Measurements from ENCODE around the gene TAF9. TPM values are rescaled to one million over a fixed set of nuclear protein-coding genes. Genes with fewer than 3 reads are reported as not detected.
"Not testable (repeated sequence)": the region's sequence is repeated elsewhere in the genome, so short reads cannot be mapped to it uniquely, and the experiment has no call there.

TAF9 gene
- total RNA-seq, 4 donors from 2014 or later: 25.4 to 42.2 (median 37.7) TPM

DNA sequence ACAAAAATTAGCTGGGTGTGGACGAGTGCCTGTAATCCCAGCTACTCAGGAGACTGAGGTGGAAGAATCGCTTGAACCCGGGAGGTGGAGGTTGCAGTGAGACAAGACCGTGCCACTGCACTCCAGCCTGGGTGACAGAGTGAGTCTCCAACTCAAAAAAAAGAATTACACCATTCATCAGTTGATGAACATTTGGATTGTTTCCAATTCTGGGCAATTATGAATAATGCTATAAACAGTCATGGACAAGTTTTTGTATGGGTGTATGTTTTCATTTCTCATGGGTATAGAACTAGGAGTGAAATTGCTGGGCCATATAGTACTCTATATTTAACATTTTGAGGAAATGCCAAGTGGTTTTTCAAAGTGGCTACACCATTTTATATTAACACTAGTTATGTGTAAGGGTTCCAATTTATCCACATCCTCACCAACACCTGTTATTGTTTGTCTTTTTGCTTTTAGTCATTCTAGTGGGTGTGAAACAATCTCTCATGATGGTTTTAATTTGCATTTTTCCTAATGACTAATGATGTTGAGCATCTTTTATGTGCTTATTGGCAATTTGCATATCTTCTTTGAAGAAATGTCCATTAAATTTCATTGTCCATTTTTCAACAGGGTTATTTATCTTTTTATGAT lies 27.7 kb downstream of the TAF9 start:
- no peaks in the 10 kb centered on the region for H3K27me3 ChIP-seq
- H3K4me1 ChIP-seq: peaks cover 0 to 18% (median 0%) of the 10 kb centered on the region in 3 donors
- H3K36me3 ChIP-seq: no peaks in the 10 kb centered on the region
- H3K9me3 ChIP-seq: no peaks in the 10 kb centered on the region
- no peak for TF ChIP-seq POLR2A (IDR thresholded peaks at IDR 0.05)
- no peak for TF ChIP-seq CTCF (IDR thresholded peaks at IDR 0.05)
- DNase-seq: no peak
- no peak overlapping the region for H3K4me3 ChIP-seq
- intact Hi-C loops (cut with DNase I): no loop called here
- no peak overlapping the region for H3K27ac ChIP-seq
- WGBS, 2 donors: 73 to 86% methylated on average over 2 to 4 of the region's 4 CpGs

DNA sequence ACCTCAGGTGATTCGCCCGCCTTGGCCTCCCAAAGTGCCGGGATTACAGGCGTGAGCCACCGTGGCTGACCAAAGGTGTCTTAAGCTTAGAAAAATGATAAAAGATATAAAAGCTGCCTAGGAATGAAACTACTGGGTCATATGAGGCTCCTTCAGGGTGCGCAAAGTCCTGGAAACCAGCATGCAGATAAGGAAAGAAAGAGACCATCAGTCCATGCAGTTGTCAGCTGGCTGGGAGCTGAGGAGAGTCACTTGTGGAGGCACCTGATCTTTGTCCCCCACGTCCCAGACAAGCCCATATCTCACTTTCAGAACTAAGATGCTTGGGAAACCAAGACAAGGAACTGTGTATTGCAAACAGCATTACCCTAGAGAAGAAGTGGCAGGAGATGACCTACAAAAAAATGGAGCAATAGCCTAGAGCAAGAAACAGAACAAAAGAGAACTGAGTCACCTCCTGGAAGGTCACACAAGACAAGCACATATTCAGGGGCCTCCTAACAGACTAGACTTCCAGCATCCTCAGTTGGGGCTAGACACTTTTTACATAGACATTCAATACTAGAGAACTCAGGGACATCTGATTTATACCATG lies 33.9 kb downstream of the TAF9 start:
- WGBS, 2 donors: 93% methylated on average over 2 of the region's 7 CpGs; no CpG with 5 or more reads in 1 of the 2 donors
- intact Hi-C loops (cut with DNase I): loop anchor here (10.0 kb wide), 1 partner anchor 241 kb away; the partner anchor contains the start of gene SLC30A5

DNA sequence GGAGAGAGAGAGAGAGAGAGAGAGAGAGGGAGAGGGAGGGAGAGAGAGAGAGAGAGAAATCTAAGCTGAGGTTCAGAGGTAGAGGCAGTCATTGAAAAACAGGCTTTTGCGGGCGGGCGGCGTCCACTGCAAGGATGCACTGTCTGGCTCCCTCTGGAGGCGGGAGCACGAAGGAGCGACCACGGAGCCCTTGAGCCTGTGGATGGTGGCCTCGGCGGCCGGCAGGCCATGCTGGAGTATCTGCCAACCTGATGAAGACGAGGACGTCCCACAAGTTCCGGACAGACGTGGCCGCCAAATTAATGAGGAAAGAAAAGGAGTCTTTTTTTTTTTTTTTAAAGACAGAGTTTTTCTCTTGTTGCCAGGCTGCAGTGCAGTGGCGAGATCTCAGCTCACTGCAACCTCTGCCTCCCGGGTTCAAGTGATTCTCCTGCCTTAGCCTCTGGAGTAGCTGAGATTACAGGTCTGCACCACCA lies 34.5 kb downstream of the TAF9 start:
- no peaks in the 10 kb centered on the region for H3K9me3 ChIP-seq
- WGBS, 2 donors: 3 to 12% methylated on average over 16 to 18 of the region's 18 CpGs
- peak overlapping the region in 1 of 4 donors; percentile 17 for H3K4me3 ChIP-seq
- H3K27ac ChIP-seq: no peak overlapping the region
- H3K27me3 ChIP-seq: no peaks in the 10 kb centered on the region
- DNase-seq: no peak
- TF ChIP-seq CTCF (IDR thresholded peaks at IDR 0.05) (peak; percentile 47 to 82 (median 69)), POLR2A (IDR thresholded peaks at IDR 0.05) (no peak)
- H3K36me3 ChIP-seq: no peaks in the 10 kb centered on the region
- intact Hi-C loops (cut with DNase I): loop anchor here (10.0 kb wide), 1 partner anchor 240 kb away; the partner anchor contains the start of gene SLC30A5
- H3K4me1 ChIP-seq: peaks cover 10 to 34% (median 11%) of the 10 kb centered on the region in 3 donors

More for the DNA sequence above, 33.9 kb downstream of the TAF9 start:
- Histone ChIP-seq H3K4me3 (no peak overlapping the region), H3K27ac (no peak overlapping the region), H3K4me1 (peaks cover 10 to 34% (median 11%) of the 10 kb centered on the region in 3 donors), H3K27me3 (no peaks in the 10 kb centered on the region), H3K36me3 (no peaks in the 10 kb centered on the region), H3K9me3 (no peaks in the 10 kb centered on the region)
- TF ChIP-seq CTCF (IDR thresholded peaks at IDR 0.05) (no peak), POLR2A (IDR thresholded peaks at IDR 0.05) (no peak)
- DNase-seq: no peak

DNA sequence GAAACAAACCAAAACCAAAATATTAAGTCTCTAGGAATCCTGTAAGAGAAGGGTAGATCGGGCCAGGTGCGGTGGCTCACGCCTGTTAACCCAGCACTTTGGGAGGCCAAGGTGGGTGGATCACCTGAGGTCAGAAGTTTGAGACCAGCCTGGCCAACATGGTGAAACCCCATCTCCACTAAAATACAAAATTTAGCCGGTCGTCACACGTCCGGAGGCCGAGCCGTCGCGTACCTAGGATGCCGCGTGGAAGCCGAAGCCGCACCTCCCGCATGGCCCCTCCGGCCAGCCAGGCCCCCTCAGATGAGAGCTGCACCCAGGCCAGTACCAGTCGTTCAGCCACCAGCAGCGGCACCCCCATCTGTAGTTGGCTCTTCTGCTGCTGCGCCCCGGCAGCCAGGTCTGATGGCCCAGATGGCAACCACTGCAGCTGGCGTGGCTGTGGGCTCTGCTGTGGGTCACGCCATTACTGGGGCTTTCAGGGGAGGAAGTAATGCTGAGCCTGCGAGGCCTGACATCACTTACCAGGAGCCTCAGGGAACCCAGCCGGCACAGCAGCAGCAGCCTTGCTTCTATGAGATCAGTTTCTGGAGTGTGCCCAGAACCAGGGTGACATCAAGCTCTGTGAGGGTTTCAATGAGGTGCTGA lies 35.5 kb downstream of the TAF9 start:
- not testable (repeated sequence) for H3K36me3 ChIP-seq, H3K27me3 ChIP-seq, H3K27ac ChIP-seq, H3K4me3 ChIP-seq, DNase-seq, H3K9me3 ChIP-seq
- intact Hi-C loops (cut with DNase I): loop anchor here (10.0 kb wide), 1 partner anchor 239 kb away; the partner anchor contains the start of gene SLC30A5
- H3K4me1 ChIP-seq: peaks cover 10 to 34% (median 11%) of the 10 kb centered on the region in 3 donors
- 97 to 100% methylated on average over 3 to 18 of the region's 25 CpGs for WGBS, 2 donors

DNA sequence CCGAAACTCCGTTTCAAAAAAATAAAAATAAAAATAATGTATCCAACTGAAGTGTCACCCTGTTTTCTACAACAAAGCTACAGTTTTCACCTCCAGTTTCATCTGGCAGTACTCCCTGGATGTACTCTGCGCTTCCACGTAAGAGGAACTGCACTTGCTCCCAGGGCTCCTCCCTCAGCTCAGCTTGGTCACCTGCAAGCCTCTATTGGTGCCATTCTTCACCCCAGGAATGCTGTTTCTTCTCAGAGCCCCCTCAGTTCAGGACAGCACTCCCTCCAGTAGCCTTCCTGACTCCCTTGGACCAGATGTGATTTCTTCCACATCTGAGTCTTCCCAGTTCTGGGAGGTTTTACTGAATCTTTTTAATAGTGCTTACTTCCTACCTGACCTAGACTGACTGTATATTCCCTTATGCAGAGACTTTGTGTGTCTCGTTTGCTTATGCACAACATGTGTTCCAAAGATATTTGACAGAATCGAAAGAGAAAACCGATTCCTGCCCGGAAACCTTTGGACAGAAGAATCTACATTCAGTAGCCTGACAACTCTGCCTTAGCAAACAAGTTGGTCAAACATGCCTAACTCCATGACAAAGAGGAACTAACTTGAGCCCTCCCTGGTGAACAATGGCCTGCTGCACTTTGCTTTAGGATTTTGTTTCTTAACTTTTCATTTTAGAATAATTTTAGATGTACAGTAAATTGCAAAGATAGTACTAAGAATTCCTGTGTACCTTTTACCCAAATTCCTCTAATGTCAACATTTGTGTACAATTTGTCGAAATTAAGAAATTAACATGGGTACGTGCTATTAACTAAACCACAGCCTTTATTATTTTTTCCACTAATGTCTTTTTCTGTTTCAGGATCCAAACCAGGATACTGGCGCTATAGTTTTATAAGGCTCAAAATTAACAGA lies 37.5 kb downstream of the TAF9 start:
- Histone ChIP-seq H3K9me3 (no peaks in the 10 kb centered on the region), H3K36me3 (no peaks in the 10 kb centered on the region), H3K4me3 (peak overlapping the region; percentile 63 to 82 (median 68)), H3K4me1 (peaks cover 10 to 34% (median 11%) of the 10 kb centered on the region in 3 donors), H3K27ac (peak overlapping the region; percentile 7 to 88 (median 84)), H3K27me3 (no peaks in the 10 kb centered on the region)
- intact Hi-C loops (cut with DNase I): loop anchor here (10.0 kb wide), 1 partner anchor 237 kb away; the partner anchor contains the start of gene SLC30A5
- no peak for DNase-seq
- 49 to 52% methylated on average over 11 of the region's 11 CpGs for WGBS, 2 donors
- TF ChIP-seq CTCF (IDR thresholded peaks at IDR 0.05): no peak
- TF ChIP-seq POLR2A (IDR thresholded peaks at IDR 0.05): no peak
